Small intestine (tissue), 16 donors: ENCODE data around the gene ARHGEF18. TPM values are rescaled to one million over a fixed set of nuclear protein-coding genes. Genes with fewer than 3 reads are reported as not detected.
A peak's percentile ranks its signal among the peaks of the same experiment; 100 is the strongest.
"Not testable (repeated sequence)": the region's sequence is repeated elsewhere in the genome, so short reads cannot be mapped to it uniquely, and the experiment has no call there.

ENCODE experiments used
- DNase-seq, 2 donors: peaks; one replicate each; pipeline versions ENCODE4 v3.0.0 to v3.0.0-alpha.2; 2013
- FAIRE-seq: peaks from 2 replicates; lab custom pipeline; 2012; peaks lifted over from hg19 to GRCh38; lab: Jason Lieb, UNC
- H3K27ac ChIP-seq, 3 donors: one replicate each; pipeline ENCODE4 v1.5.1; 2013; ENCODE audit warnings: low read length in 2 of 3, mild to moderate bottlenecking in 2 of 3, control low read depth in 1 of 3, inconsistent platforms in 1 of 3, low read depth in 1 of 3, moderate library complexity in 1 of 3
- H3K27me3 ChIP-seq, 3 donors: one replicate each; pipeline ENCODE4 v1.6.1; 2013; ENCODE audit warnings: low read length in 3 of 3, inconsistent platforms in 1 of 3; ENCODE audit not compliant: control insufficient read depth in 3 of 3, insufficient read depth in 3 of 3
- H3K36me3 ChIP-seq, 3 donors: one replicate each; pipeline ENCODE4 v1.6.1; 2013; ENCODE audit warnings: low read length in 3 of 3, inconsistent platforms in 1 of 3, low read depth in 1 of 3, mild to moderate bottlenecking in 1 of 3, moderate library complexity in 1 of 3; ENCODE audit not compliant: control insufficient read depth in 3 of 3, insufficient read depth in 2 of 3
- H3K4me1 ChIP-seq, 3 donors: one replicate each; pipeline ENCODE4 v1.6.1; 2013; ENCODE audit warnings: low read length in 2 of 3, inconsistent platforms in 1 of 3, low read depth in 1 of 3, mild to moderate bottlenecking in 1 of 3, moderate library complexity in 1 of 3; ENCODE audit not compliant: control insufficient read depth in 3 of 3, insufficient read depth in 2 of 3
- H3K4me3 ChIP-seq, 3 donors: one replicate each; pipeline ENCODE4 v1.5.1; 2013; ENCODE audit warnings: low read length in 3 of 3, control low read depth in 1 of 3, inconsistent platforms in 1 of 3, low read depth in 1 of 3, mild to moderate bottlenecking in 1 of 3, moderate library complexity in 1 of 3
- H3K9me3 ChIP-seq, 2 donors: one replicate each; pipeline ENCODE4 v1.6.1; 2013; ENCODE audit warnings: low read depth in 1 of 2, low read length in 1 of 2; ENCODE audit not compliant: control insufficient read depth in 2 of 2, insufficient read depth in 1 of 2
- WGBS, 3 donors: extraction: QIAGEN DNeasy Blood & Tissue Kit; methylation state at CpG; one replicate each; pipeline ENCODE4 v1.1.7; 2013; 5-methylcytosine and 5-hydroxymethylcytosine counted together
- long read RNA-seq, 10 donors: transcript quantifications; one replicate each; lab custom pipeline, GENCODE V29; 2026
- polyA plus RNA-seq, 4 donors: library from polyadenylated mRNA; stranded (reverse) in 3 of 4; unstranded in 1 of 4; fragments of 200-250 nt in 3 of 4; fragments of 120-200 nt in 1 of 4; gene quantifications; one replicate each; pipeline versions ENCODE4 v1.2.1 to v1.2.3, GENCODE V29; 2013
- donor health status: healthy with polysubstance abuse.
- donor health status: control.
- donor health status: control.
- donor health status: Bipolar disorder and iron deficiency.
- donor health status: healthy.

ARHGEF18 gene
- polyA plus RNA-seq, result 10 to 100 TPM; 22.6 to 31.1 (median 24.0) TPM
- long read RNA-seq, donor 1, result 0 reads
- long read RNA-seq, donor 2, result 0 reads
- long read RNA-seq, donor 3, result 0 reads
- long read RNA-seq, donor 4, result 0 reads
- long read RNA-seq, donor 5, result 0 reads
- long read RNA-seq, donor 6, result 0 reads
- long read RNA-seq, donor 7, result 0 reads
- long read RNA-seq, donor 8, result 0 reads
- long read RNA-seq, donor 9, result 0 reads
- long read RNA-seq, donor 10, partial matches to known transcripts, result 7 of 7 reads
- long read RNA-seq, donor 10, other reads (novel, unspliced or antisense), result 0 of 7 reads

GRCh38 chr19:7348587-7349230 is at the start of gene ARHGEF18:
ARHGEF18 (plus strand) TSS chr19:7348937; CDS start chr19:7362891, 13,954 bp downstream.
- DNase-seq, result no peak
- Histone ChIP-seq H3K36me3 (no peaks in the 10 kb centered on the region), H3K27me3 (no peaks in the 10 kb centered on the region), H3K27ac (peak within 1 kb of the TSS in 1 of 3 donors; percentile 36), H3K4me3 (peak within 1 kb of the TSS in 1 of 3 donors; percentile 39), H3K9me3 (peaks cover 0 to 15% of the 10 kb centered on the region in 2 donors), H3K4me1 (no peaks in the 10 kb centered on the region)
- 59 to 77% (median 62%) methylated on average over 13 of the region's 13 CpGs for WGBS, 3 donors
- no peak for FAIRE-seq

- no peak overlapping the region for H3K27ac ChIP-seq
- no peaks in the 10 kb centered on the region for H3K36me3 ChIP-seq
- no peaks in the 10 kb centered on the region for H3K27me3 ChIP-seq
- peak in 1 of 2 donors; percentile 41 for DNase-seq
- FAIRE-seq, result no peak
- WGBS, 3 donors, result 35 to 77% (median 50%) methylated on average over 5 of the region's 5 CpGs
- no peak overlapping the region for H3K4me3 ChIP-seq
- peaks cover 0 to 2% (median 0%) of the 10 kb centered on the region in 3 donors for H3K4me1 ChIP-seq
- H3K9me3 ChIP-seq, result no peaks in the 10 kb centered on the region
Measured at GRCh38 chr19:7301525-7301924, 47.2 kb upstream of the ARHGEF18 start.

GRCh38 chr19:7303470-7303869 is 45.3 kb upstream of the ARHGEF18 start:
- Histone ChIP-seq H3K9me3 (no peaks in the 10 kb centered on the region), H3K27me3 (no peaks in the 10 kb centered on the region), H3K36me3 (no peaks in the 10 kb centered on the region), H3K4me1 (peaks cover 0 to 2% (median 0%) of the 10 kb centered on the region in 3 donors), H3K27ac (no peak overlapping the region), H3K4me3 (no peak overlapping the region)
- DNase-seq (no peak), FAIRE-seq (no peak)
- WGBS, 3 donors, result 61 to 81% (median 62%) methylated on average over 4 of the region's 4 CpGs

- H3K27ac ChIP-seq, result no peak overlapping the region
- no peaks in the 10 kb centered on the region for H3K36me3 ChIP-seq
- H3K4me3 ChIP-seq, result no peak overlapping the region
- DNase-seq (peak in 1 of 2 donors; percentile 20), FAIRE-seq (no peak)
- H3K9me3 ChIP-seq, result no peaks in the 10 kb centered on the region
- peaks cover 0 to 2% (median 0%) of the 10 kb centered on the region in 3 donors for H3K4me1 ChIP-seq
- WGBS, 3 donors, result 22 to 61% (median 34%) methylated on average over 9 of the region's 9 CpGs
- H3K27me3 ChIP-seq, result no peaks in the 10 kb centered on the region
Measured at GRCh38 chr19:7304200-7304599, 44.5 kb upstream of the ARHGEF18 start.

- Histone ChIP-seq H3K9me3 (no peaks in the 10 kb centered on the region), H3K27ac (no peak overlapping the region), H3K27me3 (no peaks in the 10 kb centered on the region), H3K36me3 (no peaks in the 10 kb centered on the region), H3K4me1 (no peaks in the 10 kb centered on the region), H3K4me3 (no peak overlapping the region)
- WGBS, 3 donors, result 33 to 77% (median 41%) methylated on average over 7 of the region's 7 CpGs
- no peak for DNase-seq
- FAIRE-seq, result no peak
Measured at GRCh38 chr19:7307590-7308218, 41.0 kb upstream of the ARHGEF18 start.

GRCh38 chr19:7308327-7308726 is 40.4 kb upstream of the ARHGEF18 start:
- H3K27me3 ChIP-seq, DNase-seq, H3K4me1 ChIP-seq, H3K36me3 ChIP-seq, H3K4me3 ChIP-seq, H3K9me3 ChIP-seq, FAIRE-seq, H3K27ac ChIP-seq: not testable (repeated sequence)
- WGBS, 3 donors, result 78 to 83% (median 81%) methylated on average over 8 to 9 of the region's 9 CpGs

- H3K36me3 ChIP-seq, result no peaks in the 10 kb centered on the region
- DNase-seq (no peak), FAIRE-seq (no peak)
- H3K9me3 ChIP-seq, result no peaks in the 10 kb centered on the region
- H3K4me1 ChIP-seq, result no peaks in the 10 kb centered on the region
- H3K27me3 ChIP-seq, result no peaks in the 10 kb centered on the region
- 93 to 94% (median 94%) methylated on average over 12 of the region's 12 CpGs for WGBS, 3 donors
- H3K27ac ChIP-seq, result no peak overlapping the region
- H3K4me3 ChIP-seq, result no peak overlapping the region
Measured at GRCh38 chr19:7311911-7312310, 36.8 kb upstream of the ARHGEF18 start.

- no peaks in the 10 kb centered on the region for H3K27me3 ChIP-seq
- H3K4me1 ChIP-seq, result no peaks in the 10 kb centered on the region
- H3K9me3 ChIP-seq, result peaks cover 0 to 1% of the 10 kb centered on the region in 2 donors
- 75 to 92% (median 85%) methylated on average over 7 of the region's 7 CpGs for WGBS, 3 donors
- H3K36me3 ChIP-seq, result no peaks in the 10 kb centered on the region
- no peak for FAIRE-seq
- DNase-seq, result no peak
- H3K27ac ChIP-seq, result no peak overlapping the region
- no peak overlapping the region for H3K4me3 ChIP-seq
Measured at GRCh38 chr19:7312816-7313215, 35.9 kb upstream of the ARHGEF18 start.
